ENCODE measurements around the gene SHROOM3. TPM values are rescaled to one million over a fixed set of nuclear protein-coding genes. Genes with fewer than 3 reads are reported as not detected.

The SHROOM3 gene
- total and polyA plus RNA-seq, 4 donors, result 4.7 to 25.8 (median 8.7) TPM

DNA sequence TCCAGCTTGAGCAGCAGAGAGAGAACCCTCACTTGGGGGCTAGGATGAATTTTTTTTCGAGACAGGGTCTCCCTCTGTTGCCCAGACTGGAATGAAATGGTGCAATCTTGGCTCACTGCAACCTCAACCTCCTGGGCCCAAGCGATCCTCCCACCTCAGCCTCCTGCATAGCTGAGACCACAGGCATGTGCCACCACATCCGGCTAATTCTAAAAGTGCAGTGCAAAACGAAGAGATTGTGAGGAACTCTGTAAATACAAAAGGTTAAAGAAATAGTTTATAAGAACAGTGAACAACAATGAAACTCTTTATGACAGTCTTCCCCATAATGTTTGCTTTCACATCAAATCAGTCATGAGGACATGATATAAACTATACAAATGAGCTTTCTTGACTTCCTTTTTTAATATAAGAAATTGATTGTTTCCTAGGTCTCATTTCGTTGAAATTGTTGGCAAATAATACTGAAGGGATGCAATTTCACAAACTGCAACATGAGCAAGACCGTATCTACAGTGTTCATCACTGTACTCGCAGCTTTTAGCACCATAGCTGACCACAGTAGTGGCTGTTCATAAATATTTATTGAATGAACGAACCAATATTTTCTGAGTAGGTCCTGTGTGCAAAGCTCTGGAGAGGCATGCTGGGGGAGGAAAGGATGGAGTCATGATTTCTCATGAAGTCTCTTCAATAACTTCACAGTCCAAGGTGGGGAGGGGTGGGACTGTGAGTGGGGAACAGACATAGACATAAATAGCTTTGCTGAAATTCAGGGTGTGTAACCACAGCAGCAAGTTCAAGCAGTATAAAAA lies 116.1 kb downstream of the SHROOM3 start:
- 81% methylated on average over 8 of the region's 8 CpGs for WGBS
- Histone ChIP-seq H3K4me1 (ENCODE audit: control insufficient read depth in 4 of 4, insufficient read depth in 4 of 4, low read length in 3 of 4) (peaks cover 2 to 19% (median 9%) of the 10 kb centered on the region in 4 donors), H3K4me3 (ENCODE audit: low read depth in 1 of 3, low read length in 3 of 3) (no peak overlapping the region), H3K36me3 (ENCODE audit: control insufficient read depth in 4 of 4, insufficient read depth in 3 of 4, low read depth in 1 of 4, low read length in 3 of 4) (peaks cover 0 to 4% (median 1%) of the 10 kb centered on the region in 4 donors), H3K9me3 (ENCODE audit: control insufficient read depth in 4 of 4, low read length in 3 of 4) (no peaks in the 10 kb centered on the region), H3K9ac (ENCODE audit: low read depth in 1 of 2, low read length in 2 of 2) (no peak overlapping the region), H3K27ac (ENCODE audit: low read depth in 1 of 2, low read length in 2 of 2) (no peak overlapping the region), H3K27me3 (ENCODE audit: control insufficient read depth in 4 of 4, insufficient read depth in 4 of 4, low read length in 3 of 4) (no peaks in the 10 kb centered on the region)
- TF ChIP-seq HNF4G (IDR thresholded peaks at IDR 0.05), result no peak
- TF ChIP-seq MAX (IDR thresholded peaks at IDR 0.05), result no peak
- TF ChIP-seq ZBTB33 (IDR thresholded peaks at IDR 0.05), result no peak
- no peak for TF ChIP-seq FOXA2 (IDR thresholded peaks at IDR 0.05)
- TF ChIP-seq, protein P1, sequence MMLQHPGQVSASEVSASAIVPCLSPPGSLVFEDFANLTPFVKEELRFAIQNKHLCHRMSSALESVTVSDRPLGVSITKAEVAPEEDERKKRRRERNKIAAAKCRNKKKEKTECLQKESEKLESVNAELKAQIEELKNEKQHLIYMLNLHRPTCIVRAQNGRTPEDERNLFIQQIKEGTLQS (IDR thresholded peaks at IDR 0.05), result no peak
- DNase-seq (ENCODE audit: low spot score), result no peak

- Histone ChIP-seq H3K4me1 (ENCODE audit: control insufficient read depth in 4 of 4, insufficient read depth in 4 of 4, low read length in 3 of 4) (peaks cover 0 to 2% (median 0%) of the 10 kb centered on the region in 4 donors), H3K36me3 (ENCODE audit: control insufficient read depth in 4 of 4, insufficient read depth in 3 of 4, low read depth in 1 of 4, low read length in 3 of 4) (peaks cover 2 to 16% (median 5%) of the 10 kb centered on the region in 4 donors), H3K4me3 (ENCODE audit: low read depth in 1 of 3, low read length in 3 of 3) (no peak overlapping the region), H3K9me3 (ENCODE audit: control insufficient read depth in 4 of 4, low read length in 3 of 4) (no peaks in the 10 kb centered on the region), H3K9ac (ENCODE audit: low read depth in 1 of 2, low read length in 2 of 2) (no peak overlapping the region), H3K27ac (ENCODE audit: low read depth in 1 of 2, low read length in 2 of 2) (no peak overlapping the region), H3K27me3 (ENCODE audit: control insufficient read depth in 4 of 4, insufficient read depth in 4 of 4, low read length in 3 of 4) (no peaks in the 10 kb centered on the region)
- no peak for DNase-seq (ENCODE audit: low spot score)
- no peak for TF ChIP-seq FOXA2 (IDR thresholded peaks at IDR 0.05)
- TF ChIP-seq, protein P2, sequence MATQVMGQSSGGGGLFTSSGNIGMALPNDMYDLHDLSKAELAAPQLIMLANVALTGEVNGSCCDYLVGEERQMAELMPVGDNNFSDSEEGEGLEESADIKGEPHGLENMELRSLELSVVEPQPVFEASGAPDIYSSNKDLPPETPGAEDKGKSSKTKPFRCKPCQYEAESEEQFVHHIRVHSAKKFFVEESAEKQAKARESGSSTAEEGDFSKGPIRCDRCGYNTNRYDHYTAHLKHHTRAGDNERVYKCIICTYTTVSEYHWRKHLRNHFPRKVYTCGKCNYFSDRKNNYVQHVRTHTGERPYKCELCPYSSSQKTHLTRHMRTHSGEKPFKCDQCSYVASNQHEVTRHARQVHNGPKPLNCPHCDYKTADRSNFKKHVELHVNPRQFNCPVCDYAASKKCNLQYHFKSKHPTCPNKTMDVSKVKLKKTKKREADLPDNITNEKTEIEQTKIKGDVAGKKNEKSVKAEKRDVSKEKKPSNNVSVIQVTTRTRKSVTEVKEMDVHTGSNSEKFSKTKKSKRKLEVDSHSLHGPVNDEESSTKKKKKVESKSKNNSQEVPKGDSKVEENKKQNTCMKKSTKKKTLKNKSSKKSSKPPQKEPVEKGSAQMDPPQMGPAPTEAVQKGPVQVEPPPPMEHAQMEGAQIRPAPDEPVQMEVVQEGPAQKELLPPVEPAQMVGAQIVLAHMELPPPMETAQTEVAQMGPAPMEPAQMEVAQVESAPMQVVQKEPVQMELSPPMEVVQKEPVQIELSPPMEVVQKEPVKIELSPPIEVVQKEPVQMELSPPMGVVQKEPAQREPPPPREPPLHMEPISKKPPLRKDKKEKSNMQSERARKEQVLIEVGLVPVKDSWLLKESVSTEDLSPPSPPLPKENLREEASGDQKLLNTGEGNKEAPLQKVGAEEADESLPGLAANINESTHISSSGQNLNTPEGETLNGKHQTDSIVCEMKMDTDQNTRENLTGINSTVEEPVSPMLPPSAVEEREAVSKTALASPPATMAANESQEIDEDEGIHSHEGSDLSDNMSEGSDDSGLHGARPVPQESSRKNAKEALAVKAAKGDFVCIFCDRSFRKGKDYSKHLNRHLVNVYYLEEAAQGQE (IDR thresholded peaks at IDR 0.05), result no peak
- TF ChIP-seq EGR1 (IDR thresholded peaks at IDR 0.05; ENCODE audit: low read depth in 2 of 2), result no peak
- no peak for TF ChIP-seq SP1 (IDR thresholded peaks at IDR 0.05)
- no peak for TF ChIP-seq RAD21 (IDR thresholded peaks at IDR 0.05)
- TF ChIP-seq JUND (IDR thresholded peaks at IDR 0.05), result no peak
- TF ChIP-seq NR2F2 (IDR thresholded peaks at IDR 0.05), result no peak
- no peak for TF ChIP-seq MAX (IDR thresholded peaks at IDR 0.05)
- TF ChIP-seq GABPA (IDR thresholded peaks at IDR 0.05 in 1 of 2, conservative IDR thresholded peaks at IDR 0.05 in 1 of 2), result no peak
- TF ChIP-seq HNF4A (conservative IDR thresholded peaks at IDR 0.05), result no peak
- no peak for TF ChIP-seq FOXA1 (IDR thresholded peaks at IDR 0.05)
- no peak for TF ChIP-seq TAF1 (conservative IDR thresholded peaks at IDR 0.05)
- no peak for TF ChIP-seq CTCF (IDR thresholded peaks at IDR 0.05; ENCODE audit: low read depth, low read length, missing input control)
- TF ChIP-seq, protein P1 (IDR thresholded peaks at IDR 0.05), result no peak
- TF ChIP-seq YY1 (IDR thresholded peaks at IDR 0.05), result no peak
- no peak for TF ChIP-seq HNF4G (IDR thresholded peaks at IDR 0.05)
- no peak for TF ChIP-seq RXRA (IDR thresholded peaks at IDR 0.05)
- TF ChIP-seq ZBTB33 (IDR thresholded peaks at IDR 0.05), result no peak
- 96% methylated on average over 10 of the region's 10 CpGs for WGBS
Observed at GRCh38 chr4:76554630-76555029, 119.6 kb downstream of the SHROOM3 start.

Measured in liver (tissue), 9 donors.